EH (cell line): ENCODE measurements around the gene ACVR2B.

Experiments
- DNase-seq: peaks from one replicate; pipeline ENCODE4 v3.0.0-alpha.2; 2015; ENCODE audit warnings: low read depth

Gene ACVR2B

DNA sequence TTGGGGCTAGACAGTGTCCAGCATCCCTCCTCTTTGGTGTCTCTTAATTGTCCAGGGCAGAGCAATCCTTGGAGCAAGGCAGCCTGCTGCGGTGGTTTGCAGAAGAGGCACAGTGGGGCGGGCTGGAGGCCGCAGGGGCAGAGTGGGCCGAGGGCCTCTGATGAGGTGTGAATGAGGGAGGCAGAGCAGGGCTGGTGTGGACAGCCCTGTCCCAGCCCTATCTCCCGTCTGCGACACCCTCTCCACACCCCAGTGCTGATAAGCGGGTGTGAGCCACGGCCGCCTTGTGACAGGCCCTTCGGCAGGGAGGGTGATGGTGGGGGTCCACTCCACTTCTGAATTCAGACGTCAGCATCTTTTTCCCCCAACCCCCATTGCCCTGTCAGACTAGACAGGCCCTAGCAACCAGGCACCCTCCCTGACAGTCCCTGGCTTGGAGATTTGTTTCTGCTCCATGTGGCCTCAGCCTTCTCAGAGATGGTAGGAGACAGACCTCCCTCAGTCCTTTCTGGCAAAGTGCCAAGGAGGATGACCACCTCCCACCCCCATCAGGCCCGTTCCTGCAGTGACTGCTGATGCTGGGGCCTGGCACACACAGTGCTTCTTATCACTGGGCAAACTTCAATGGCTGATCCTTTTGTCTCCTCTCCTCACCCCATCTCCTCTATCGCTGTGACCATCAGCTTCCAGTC, 79.7 kb downstream of the ACVR2B start:
- no peak for DNase-seq

DNA sequence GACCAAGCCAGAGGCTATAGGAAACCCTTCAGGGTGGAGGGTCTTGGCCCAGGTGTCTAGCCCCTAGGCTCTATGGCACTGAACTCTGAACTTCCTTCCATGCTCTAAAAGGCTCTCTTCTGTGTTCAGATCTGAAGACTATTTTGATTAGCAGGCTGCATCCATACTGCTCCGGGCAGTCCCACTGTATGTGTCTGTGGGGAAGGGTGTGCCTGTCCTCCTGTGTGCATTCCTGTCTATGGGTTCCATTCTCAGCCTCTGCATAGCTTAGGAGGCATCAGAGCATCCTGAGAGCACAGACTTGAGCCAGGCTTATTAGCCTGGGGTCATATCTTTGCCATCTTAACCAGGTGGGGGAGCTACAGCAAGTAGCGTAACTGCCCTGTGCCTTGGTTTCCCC, 80.5 kb downstream of the ACVR2B start:
- no peak for DNase-seq

DNA sequence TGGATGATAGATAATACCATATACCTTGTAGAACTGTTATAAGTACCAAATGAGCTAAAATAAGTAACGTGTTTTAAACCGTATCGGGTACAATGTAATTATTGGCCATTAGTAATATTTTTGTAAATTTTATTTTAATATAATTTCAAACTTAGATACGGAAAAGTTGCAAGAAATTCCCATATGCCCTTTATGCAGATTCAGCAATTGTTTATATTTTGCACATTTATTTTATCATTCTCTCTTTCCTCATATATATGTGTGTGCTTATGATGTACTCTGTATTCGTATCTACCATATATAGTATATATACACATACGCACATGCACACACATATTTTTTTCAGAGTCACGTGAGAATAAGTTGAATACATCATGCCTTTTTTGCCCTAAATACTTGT, 80.9 kb downstream of the ACVR2B start:
- DNase-seq: no peak

DNA sequence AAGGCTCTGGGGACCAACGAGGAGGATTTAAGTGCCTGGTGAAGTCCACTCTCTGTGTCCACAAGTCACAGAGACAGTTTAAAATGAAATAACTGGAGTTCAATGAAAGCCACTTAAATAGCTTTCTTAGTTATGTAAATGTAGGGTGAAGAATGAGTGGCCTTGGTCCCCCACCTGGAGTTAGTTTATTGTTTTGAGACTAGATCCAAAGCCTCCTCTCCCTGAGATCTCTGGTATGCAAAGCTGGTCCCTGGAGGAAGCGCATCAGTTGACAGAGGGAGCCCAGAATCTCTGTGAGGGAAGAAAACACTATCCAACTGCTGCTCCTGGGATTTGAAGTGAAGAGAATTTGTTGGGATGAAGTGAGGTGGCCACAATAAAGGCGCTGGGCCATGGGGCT, 83.0 kb downstream of the ACVR2B start:
- no peak for DNase-seq

DNA sequence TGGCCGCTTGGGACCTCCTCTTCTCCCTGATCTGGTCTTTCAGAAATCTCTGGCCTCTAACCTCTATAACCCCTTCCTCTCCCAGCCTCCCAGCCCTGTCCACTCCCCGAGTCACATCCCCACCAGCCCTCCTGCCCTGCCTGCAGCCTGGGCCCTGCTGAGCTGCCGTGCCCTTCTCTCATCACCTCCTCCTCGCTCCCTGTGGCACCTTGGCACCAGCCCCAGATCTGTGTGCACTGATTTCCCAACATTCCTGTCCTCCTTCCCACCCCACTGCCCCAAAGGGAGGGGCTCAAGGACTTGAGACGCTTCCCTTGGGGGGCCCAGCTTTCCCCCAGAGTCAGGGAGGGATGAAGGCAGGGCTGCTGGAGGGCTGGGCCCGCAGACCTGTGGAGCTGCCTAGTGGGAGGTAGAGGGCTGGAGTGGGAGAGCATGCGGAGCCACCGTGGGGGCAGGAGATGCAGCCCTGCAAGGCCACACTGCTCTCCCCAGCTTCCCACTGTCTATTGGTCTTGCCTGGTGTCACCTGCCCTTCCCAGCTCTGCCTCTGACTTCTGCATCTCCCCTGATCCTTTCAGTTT, 85.2 kb downstream of the ACVR2B start:
- no peak for DNase-seq

DNA sequence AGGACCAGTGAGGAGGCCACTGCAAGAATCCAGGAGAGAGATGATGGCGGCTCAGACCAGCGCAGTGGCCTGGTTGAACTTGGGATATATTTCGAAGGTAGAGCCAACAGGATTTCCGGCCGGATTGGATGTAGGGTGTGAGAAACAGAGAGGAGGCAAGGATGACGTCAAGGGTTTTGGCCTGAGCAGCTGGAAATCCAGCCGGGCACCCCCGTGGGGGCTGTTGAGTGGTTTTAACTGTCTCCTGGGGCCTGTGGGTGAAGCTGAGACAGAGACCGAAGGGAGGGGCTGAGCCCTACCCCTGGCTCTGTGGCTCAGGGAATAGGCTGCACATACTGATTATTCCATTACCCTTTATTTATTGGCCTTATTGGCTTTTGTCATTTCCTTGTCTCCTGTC, 88.1 kb downstream of the ACVR2B start:
- DNase-seq: no peak
